Amniotic stem cell (primary cell): Measurements from ENCODE around the gene GSTM5.
"Not testable (repeated sequence)": the region's sequence is repeated elsewhere in the genome, so short reads cannot be mapped to it uniquely, and the experiment has no call there.

ENCODE experiments used
- DNase-seq: peaks from one replicate; lab custom pipeline; 2025; lab: John Stamatoyannopoulos, UW

The GSTM5 gene

DNA sequence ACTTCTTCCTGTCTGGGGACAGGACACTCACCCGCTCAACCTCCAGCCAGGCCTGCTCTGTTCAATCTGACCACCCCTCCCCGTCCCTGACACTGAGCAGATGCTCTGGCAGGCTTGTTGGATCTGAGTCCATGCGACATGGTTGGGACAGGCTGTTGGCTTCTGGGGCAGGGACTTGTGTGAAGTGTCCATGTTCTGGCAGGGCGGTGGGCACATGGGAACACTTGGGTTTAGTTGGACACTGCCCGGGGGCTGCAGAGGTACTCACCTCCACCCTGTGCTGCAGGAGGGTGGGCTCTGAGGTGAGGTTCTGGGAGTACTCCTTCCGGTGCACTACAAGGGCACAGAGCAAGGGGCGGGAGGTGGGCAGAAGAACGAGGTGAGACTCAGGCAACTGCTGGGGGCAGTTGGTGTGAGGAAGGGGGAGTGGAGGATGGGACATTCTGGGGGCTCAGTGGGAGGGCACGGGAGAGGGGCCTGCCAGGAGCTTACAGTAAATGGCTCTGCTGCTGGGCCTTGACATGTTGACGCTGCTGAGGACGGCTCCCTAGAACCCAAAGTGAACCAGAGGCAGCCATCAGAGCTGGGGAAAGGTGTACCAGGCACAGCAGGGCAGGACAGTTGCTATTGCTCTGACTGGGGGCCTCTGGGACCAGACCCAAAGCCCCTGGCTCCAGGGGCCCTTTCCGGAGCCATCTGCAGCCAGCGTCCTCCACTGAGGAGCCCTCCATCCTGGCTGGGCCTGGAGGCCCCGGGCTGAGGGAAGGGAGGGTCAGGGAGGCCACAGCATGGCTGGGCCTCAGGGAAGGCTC, 49.4 kb downstream of the GSTM5 start:
- no peak for DNase-seq

- DNase-seq: no peak
Observed at GRCh38 chr1:109762039-109762585, 50.1 kb downstream of the GSTM5 start.

DNA sequence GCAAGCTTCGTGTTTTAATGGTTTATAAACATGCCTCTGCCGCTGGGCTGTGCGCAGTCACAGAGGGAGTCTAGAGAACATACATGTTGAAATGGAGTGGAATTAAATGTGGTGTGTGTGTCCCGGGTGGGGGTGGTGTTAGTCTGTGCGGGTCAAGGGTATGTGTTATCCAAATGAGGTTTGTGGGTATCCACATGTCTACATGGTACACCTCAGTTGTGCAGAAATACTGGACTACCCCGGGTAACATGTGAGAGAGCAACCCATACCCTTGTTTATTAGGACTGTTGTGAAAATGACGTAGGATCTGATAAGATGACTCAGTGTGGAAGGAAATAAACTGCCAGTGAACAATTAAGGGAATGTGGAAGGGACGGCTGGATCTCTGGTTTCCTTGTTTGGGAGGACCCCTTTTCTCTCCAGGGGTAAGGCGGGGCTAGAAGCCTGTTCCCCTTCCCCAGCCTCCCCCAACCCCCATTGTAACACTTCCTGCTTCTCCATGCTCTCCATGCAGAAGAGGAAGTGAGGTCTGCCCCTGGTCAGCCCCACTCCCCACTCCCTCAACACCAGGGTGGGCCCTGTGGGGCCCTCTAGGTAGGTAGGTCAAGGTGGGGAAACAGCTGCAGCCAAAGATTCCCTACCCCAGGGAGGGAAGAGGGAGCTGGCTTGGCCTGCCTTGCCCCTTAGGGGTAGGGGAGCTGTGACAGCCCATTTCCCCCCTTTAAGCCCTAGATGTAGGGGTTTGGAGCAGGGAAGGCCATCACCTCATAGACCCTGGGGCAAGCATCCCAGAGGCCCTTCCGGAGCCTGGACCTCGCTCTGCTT, 51.0 kb downstream of the GSTM5 start:
- no peak for DNase-seq

- DNase-seq: no peak
Observed at GRCh38 chr1:109763646-109764415, 51.8 kb downstream of the GSTM5 start, which contains the start of gene EPS8L3. EPS8L3 (minus strand) TSS chr1:109763923; CDS start chr1:109761749, 2,174 bp downstream.

DNA sequence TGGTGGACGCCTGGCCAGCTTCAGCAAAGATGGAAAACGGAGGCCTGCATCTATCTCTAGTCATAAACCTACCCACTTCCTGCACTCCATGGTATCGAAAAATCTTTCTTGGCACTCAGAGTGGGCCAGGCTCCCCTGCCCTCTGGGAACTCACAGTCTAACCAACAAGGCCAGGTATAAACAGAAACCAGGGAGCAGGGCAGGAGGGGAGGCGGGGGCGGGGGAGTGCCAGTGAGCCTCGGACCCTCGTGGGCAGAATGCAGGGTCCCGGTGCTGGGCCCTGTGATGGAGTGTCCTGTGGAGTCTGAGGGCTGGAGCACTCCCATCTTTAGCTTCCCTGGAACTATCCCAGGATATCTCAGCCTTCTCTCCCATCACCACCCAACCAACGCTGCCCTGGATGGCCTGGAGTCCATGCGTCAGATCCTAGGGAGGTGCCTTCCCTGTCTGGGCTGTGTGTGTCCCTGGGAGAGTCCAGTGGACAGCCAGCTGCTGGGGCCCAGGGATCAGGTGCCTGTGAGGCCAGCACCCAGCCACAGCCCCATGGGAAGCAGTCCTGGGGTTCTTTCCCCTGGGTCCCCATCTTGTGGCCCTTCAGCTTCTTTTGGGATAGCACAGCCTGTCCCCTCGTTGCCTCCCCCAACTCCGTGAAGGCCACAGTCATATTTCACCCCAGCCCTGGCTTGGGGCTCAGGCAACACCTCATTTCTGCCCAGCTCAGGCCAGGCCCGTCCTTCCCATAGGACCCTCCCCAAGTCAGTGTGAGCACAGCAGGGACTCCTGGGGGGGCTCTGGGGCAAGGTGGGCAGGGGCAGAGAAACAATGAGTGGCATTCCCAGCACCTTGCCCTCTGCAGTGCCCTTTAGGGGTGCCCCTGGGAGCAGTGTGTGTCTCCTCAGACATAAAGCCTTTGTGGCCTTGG, 52.8 kb downstream of the GSTM5 start:
- no peak for DNase-seq

DNA sequence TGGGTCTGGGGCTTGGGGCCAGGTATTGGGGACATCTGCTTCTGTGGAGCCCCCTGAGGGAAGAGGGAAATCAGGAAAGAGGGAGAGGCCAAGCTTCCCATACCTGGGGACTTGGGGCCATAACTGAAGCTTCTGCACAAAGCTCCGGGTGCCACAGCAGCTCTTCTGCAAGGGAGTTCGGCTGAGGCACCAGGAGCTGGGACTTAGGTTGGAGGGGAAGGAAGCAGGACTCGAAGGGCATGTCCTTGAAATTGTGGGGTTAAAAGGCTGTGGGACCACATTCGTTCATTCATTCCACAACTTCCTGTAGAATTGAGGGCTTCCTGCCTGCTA, 53.4 kb downstream of the GSTM5 start:
- DNase-seq: no peak

DNA sequence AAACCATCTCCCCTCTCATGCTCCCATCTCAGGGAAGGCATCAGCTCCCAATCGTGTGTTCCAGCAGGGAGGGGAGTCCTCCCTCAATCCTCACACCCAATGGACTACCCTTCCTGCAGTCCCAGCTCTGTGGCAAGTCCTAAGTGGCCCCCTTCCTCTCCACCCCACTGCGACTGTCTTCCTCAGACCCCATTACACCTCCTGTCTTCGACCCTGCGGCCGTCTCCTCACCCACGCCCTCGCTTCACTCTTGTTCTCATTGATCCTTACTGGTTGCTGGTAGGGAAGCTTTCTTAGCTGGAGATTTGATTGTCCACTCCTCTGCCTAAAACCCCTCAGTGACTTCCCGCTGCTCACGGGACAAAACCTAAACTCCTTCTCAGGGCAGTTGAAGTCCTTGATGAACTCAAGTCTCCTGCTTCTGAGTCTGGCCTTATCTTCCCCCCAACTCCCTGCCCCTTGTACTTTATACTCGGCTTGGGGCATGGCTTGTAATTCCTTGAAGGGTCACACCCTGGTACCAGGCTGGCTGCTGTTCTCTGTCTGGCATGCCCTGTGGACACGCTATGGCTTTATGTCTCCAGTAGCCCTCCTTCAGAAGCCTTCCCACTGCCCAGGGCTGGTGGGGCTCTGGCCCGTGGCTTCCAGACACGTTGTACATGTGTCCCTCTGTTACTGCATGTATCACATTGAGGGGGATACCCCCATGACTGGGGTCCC, 54.0 kb downstream of the GSTM5 start:
- no peak for DNase-seq

DNA sequence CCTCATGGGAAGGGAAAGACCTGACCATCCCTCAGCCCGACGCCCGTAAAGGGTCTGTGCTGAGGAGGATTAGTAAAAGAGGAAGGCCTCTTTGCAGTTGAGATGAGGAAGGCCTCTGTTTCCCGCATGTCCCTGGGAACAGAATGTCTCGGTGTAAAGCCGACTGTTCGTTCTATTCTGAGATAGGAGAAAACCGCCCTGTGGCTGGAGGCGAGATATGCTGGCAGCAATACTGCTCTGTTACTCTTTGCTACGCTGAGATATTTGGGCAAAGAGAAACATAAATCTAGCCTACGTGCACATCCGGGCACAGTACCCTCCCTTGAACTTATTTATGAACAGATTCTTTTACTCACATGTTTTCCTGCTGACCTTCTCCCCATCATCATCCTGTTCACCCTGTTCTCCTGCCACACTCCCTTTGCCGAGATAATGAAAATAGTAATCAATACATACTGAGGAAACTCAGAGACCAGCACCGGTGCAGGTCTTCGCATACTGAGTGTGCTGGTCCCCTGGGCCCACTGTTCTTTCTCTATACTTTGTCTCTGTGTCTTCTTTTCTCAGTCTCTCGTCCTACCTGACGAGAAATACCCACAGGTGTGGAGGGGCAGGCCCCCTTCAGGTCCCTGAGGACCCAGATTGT, 55.1 kb downstream of the GSTM5 start:
- not testable (repeated sequence) for DNase-seq
